Gastrocnemius medialis (tissue), 4 donors: ENCODE measurements around the gene DIP2A. TPM values are rescaled to one million over a fixed set of nuclear protein-coding genes. Genes with fewer than 3 reads are reported as not detected.

Source experiments
- ATAC-seq, 2 donors: fragments of 150-250 bp; one replicate each; pipeline ENCODE4 v1.9.1; 2016
- DNase-seq, 2 donors: peaks; one replicate each; pipeline ENCODE4 v3.0.0-alpha.2; 2019
- H3K27ac ChIP-seq, 4 donors: fragments of 200-600 bp; sonication (generic); 1 replicate in 1 of 4; 2 replicates in 3 of 4; pipeline ENCODE4 v1.5.1; 2016 to 2018; ENCODE audit warnings: mild to moderate bottlenecking in 2 of 4, moderate library complexity in 1 of 4
- H3K27me3 ChIP-seq, 3 donors: fragments of 200-600 bp; sonication (generic) in 2 of 3; 1 replicate in 1 of 3; 2 replicates in 2 of 3; pipeline versions ENCODE4 v1.5.1 to v1.6.0; 2016 to 2019; ENCODE audit warnings: mild to moderate bottlenecking in 1 of 3, moderate library complexity in 1 of 3
- H3K36me3 ChIP-seq, 2 donors: fragments of 200-600 bp; sonication (generic) in 1 of 2; one replicate each; pipeline ENCODE4 v1.5.1; 2017 to 2018
- H3K4me1 ChIP-seq, 2 donors: fragments of 200-600 bp; sonication (generic) in 1 of 2; one replicate each; pipeline ENCODE4 v1.5.1; 2016 to 2017; ENCODE audit warnings: mild to moderate bottlenecking in 2 of 2
- H3K4me3 ChIP-seq, 4 donors: fragments of 200-600 bp; sonication (generic) in 3 of 4; 1 replicate in 1 of 4; 2 replicates in 3 of 4; pipeline ENCODE4 v1.5.1; 2016 to 2019; ENCODE audit warnings: mild to moderate bottlenecking in 2 of 4
- H3K9me3 ChIP-seq, 3 donors: fragments of 200-600 bp; sonication (generic) in 2 of 3; 1 replicate in 1 of 3; 2 replicates in 2 of 3; pipeline ENCODE4 v1.5.1; 2016 to 2019
- CTCF ChIP-seq, 5 experiments: fragments of 450-650 bp in 3 of 5; fragments of 200-600 bp in 2 of 5; sonication (generic) in 2 of 5; IDR thresholded peaks in 4 of 5; conservative IDR thresholded peaks in 1 of 5; 1 replicate in 4 of 5; 2 replicates in 1 of 5; pipeline ENCODE4 v1.5.1; 2016 to 2019; ENCODE audit warnings: antibody characterized with exemption in 5 of 5, mild to moderate bottlenecking in 3 of 5, moderate library complexity in 3 of 5
- POLR2A ChIP-seq, 2 donors: fragments of 450-650 bp; IDR thresholded peaks; one replicate each; pipeline ENCODE4 v1.6.1; 2017; ENCODE audit warnings: antibody characterized with exemption in 2 of 2, mild to moderate bottlenecking in 2 of 2, moderate library complexity in 2 of 2
- in situ Hi-C, 4 donors: fragments of 200-750 bp; cut with MboI; loops; one replicate each; pipeline versions ENCODE4 v1.15.0 to v1.8.0; 2017; ENCODE audit warnings: low sequenced_read_pairs in 4 of 4
- intact Hi-C: fragments of 100-400 bp; cut with DNase I; formaldehyde crosslinking; loops from one replicate; pipeline ENCODE4 v1.15.1; 2023; ENCODE audit warnings: low total_unique reads
- total RNA-seq, 4 donors: library from RNA; depleted of rRNA; stranded (reverse); fragments of >200 nt; gene quantifications; one replicate each; pipeline versions ENCODE4 v1.1.0 to v1.2.3, GENCODE V29; 2016

The DIP2A gene
- total RNA-seq, 4 donors from 2014 or later, result 6.3 to 15.5 (median 11.8) TPM

GRCh38 chr21:46483300-46484295 lies 24.9 kb downstream of the DIP2A start:
- H3K27ac ChIP-seq, result no peak overlapping the region
- peaks cover 12 to 18% of the 10 kb centered on the region in 2 donors for H3K4me1 ChIP-seq
- in situ Hi-C loops, result no loop called here
- H3K27me3 ChIP-seq, result no peaks in the 10 kb centered on the region
- ATAC-seq (no peak), DNase-seq (no peak)
- no peak overlapping the region for H3K4me3 ChIP-seq
- TF ChIP-seq POLR2A (IDR thresholded peaks at IDR 0.05) (no peak), CTCF (IDR thresholded peaks at IDR 0.05 in 4 of 5, conservative IDR thresholded peaks at IDR 0.05 in 1 of 5) (no peak)
- H3K36me3 ChIP-seq, result peaks cover 0 to 8% of the 10 kb centered on the region in 2 donors
- intact Hi-C loops, result no loop called here
- H3K9me3 ChIP-seq, result no peaks in the 10 kb centered on the region

- H3K4me3 ChIP-seq, result no peak overlapping the region
- H3K9me3 ChIP-seq, result no peaks in the 10 kb centered on the region
- ATAC-seq (no peak), DNase-seq (no peak)
- in situ Hi-C loops, result no loop called here
- TF ChIP-seq POLR2A (IDR thresholded peaks at IDR 0.05), result no peak
- TF ChIP-seq CTCF (IDR thresholded peaks at IDR 0.05 in 4 of 5, conservative IDR thresholded peaks at IDR 0.05 in 1 of 5), result no peak
- H3K27ac ChIP-seq, result no peak overlapping the region
- no peaks in the 10 kb centered on the region for H3K27me3 ChIP-seq
- H3K36me3 ChIP-seq, result peaks cover 0 to 19% of the 10 kb centered on the region in 2 donors
- intact Hi-C loops, result no loop called here
- peaks cover 3 to 4% of the 10 kb centered on the region in 2 donors for H3K4me1 ChIP-seq
Measured at GRCh38 chr21:46486481-46487126, 27.9 kb downstream of the DIP2A start.

- no peak for ATAC-seq
- intact Hi-C loops, result no loop called here
Measured at GRCh38 chr21:46489162-46489663, 30.5 kb downstream of the DIP2A start.

GRCh38 chr21:46489800-46490199 lies 31.1 kb downstream of the DIP2A start:
- in situ Hi-C loops, result no loop called here
- no peak overlapping the region for H3K27ac ChIP-seq

More at GRCh38 chr21:46489162-46489663, 30.5 kb downstream of the DIP2A start:
- no peak overlapping the region for H3K4me3 ChIP-seq
- peaks cover 0 to 22% of the 10 kb centered on the region in 2 donors for H3K36me3 ChIP-seq
- in situ Hi-C loops, result no loop called here
- no peak overlapping the region for H3K27ac ChIP-seq
- TF ChIP-seq CTCF (IDR thresholded peaks at IDR 0.05 in 4 of 5, conservative IDR thresholded peaks at IDR 0.05 in 1 of 5) (no peak), POLR2A (IDR thresholded peaks at IDR 0.05) (no peak)
- H3K4me1 ChIP-seq, result no peaks in the 10 kb centered on the region
- no peaks in the 10 kb centered on the region for H3K9me3 ChIP-seq
- no peak for DNase-seq
- no peaks in the 10 kb centered on the region for H3K27me3 ChIP-seq

More at GRCh38 chr21:46489800-46490199, 31.1 kb downstream of the DIP2A start:
- H3K4me1 ChIP-seq, result no peaks in the 10 kb centered on the region
- intact Hi-C loops, result no loop called here
- ATAC-seq (no peak), DNase-seq (no peak)
- peaks cover 0 to 22% of the 10 kb centered on the region in 2 donors for H3K36me3 ChIP-seq
- no peaks in the 10 kb centered on the region for H3K9me3 ChIP-seq
- TF ChIP-seq CTCF (IDR thresholded peaks at IDR 0.05 in 4 of 5, conservative IDR thresholded peaks at IDR 0.05 in 1 of 5), result no peak
- TF ChIP-seq POLR2A (IDR thresholded peaks at IDR 0.05), result no peak
- H3K4me3 ChIP-seq, result no peak overlapping the region
- H3K27me3 ChIP-seq, result no peaks in the 10 kb centered on the region
